Ureter (tissue), 1 donor: ENCODE data around the gene PRKN. TPM values are rescaled to one million over a fixed set of nuclear protein-coding genes. Genes with fewer than 3 reads are reported as not detected.

Source experiments
- DNase-seq: peaks from one replicate; pipeline ENCODE4 v3.0.0-alpha.2; 2020; ENCODE audit warnings: low spot score
- total RNA-seq: library from RNA; stranded (reverse); gene quantifications from one replicate; pipeline ENCODE4 v1.2.4, GENCODE V29; 2023
- donor health status: DM: yes; HTN: yes; CAD: no.

PRKN gene
- total RNA-seq, 1 donor from 2014 or later = 12.1 TPM

GRCh38 chr6:162058281-162058875 is 669.2 kb downstream of the PRKN start:
- no peak for DNase-seq

GRCh38 chr6:162056745-162057144 is 670.8 kb downstream of the PRKN start:
- DNase-seq = no peak

- DNase-seq = no peak
Measured at GRCh38 chr6:162056061-162056460, 671.5 kb downstream of the PRKN start.

- no peak for DNase-seq
Measured at GRCh38 chr6:162055365-162055764, 672.2 kb downstream of the PRKN start.

- DNase-seq = no peak
Measured at GRCh38 chr6:162053084-162053483, 674.5 kb downstream of the PRKN start.

GRCh38 chr6:162050579-162050978 is 677.0 kb downstream of the PRKN start:
- DNase-seq = no peak

- DNase-seq = no peak
Measured at GRCh38 chr6:162046324-162046723, 681.2 kb downstream of the PRKN start.

GRCh38 chr6:162032620-162033019 is 694.9 kb downstream of the PRKN start:
- no peak for DNase-seq

GRCh38 chr6:162029873-162030576 is 697.5 kb downstream of the PRKN start:
- no peak for DNase-seq

GRCh38 chr6:162026843-162027242 is 700.7 kb downstream of the PRKN start:
- no peak for DNase-seq

- no peak for DNase-seq
Measured at GRCh38 chr6:162026031-162026430, 701.5 kb downstream of the PRKN start.

GRCh38 chr6:162019349-162019748 is 708.2 kb downstream of the PRKN start:
- no peak for DNase-seq

- DNase-seq = no peak
Measured at GRCh38 chr6:162017536-162017935, 710.0 kb downstream of the PRKN start.

- DNase-seq = no peak
Measured at GRCh38 chr6:162014069-162014811, 713.3 kb downstream of the PRKN start.

- no peak for DNase-seq
Measured at GRCh38 chr6:162005372-162005771, 722.2 kb downstream of the PRKN start.

- no peak for DNase-seq
Measured at GRCh38 chr6:161996783-161997182, 730.8 kb downstream of the PRKN start.

GRCh38 chr6:161985876-161986423 is 741.6 kb downstream of the PRKN start:
- DNase-seq = no peak

- no peak for DNase-seq
Measured at GRCh38 chr6:161984713-161985112, 742.9 kb downstream of the PRKN start.

- DNase-seq = no peak
Measured at GRCh38 chr6:161976553-161976952, 751.0 kb downstream of the PRKN start.

- no peak for DNase-seq
Measured at GRCh38 chr6:161973064-161973463, 754.5 kb downstream of the PRKN start.

GRCh38 chr6:161971043-161971442 is 756.5 kb downstream of the PRKN start:
- DNase-seq = no peak

- no peak for DNase-seq
Measured at GRCh38 chr6:161963634-161964234, 763.8 kb downstream of the PRKN start.
